Keratinocyte (primary cell): ENCODE results near the gene ARHGAP24.

Experiments used
- CTCF ChIP-seq, 3 experiments: IDR thresholded peaks in 1 of 3; conservative IDR thresholded peaks in 1 of 3; optimal IDR thresholded peaks in 1 of 3; 2 replicates in 2 of 3; 3 replicates in 1 of 3; pipeline versions ENCODE3 to v1.5.1; 2011; ENCODE audit warnings: low read length in 3 of 3, mild to moderate bottlenecking in 3 of 3, moderate library complexity in 2 of 3, control low read depth in 1 of 3, inconsistent platforms in 1 of 3; ENCODE audit not compliant: insufficient read depth in 2 of 3; ENCODE audit errors: extremely low read depth in 1 of 3
- EZH2 ChIP-seq: IDR thresholded peaks from one replicate; pipeline ENCODE4 v1.6.1; 2012; ENCODE audit warnings: inconsistent platforms, mild to moderate bottlenecking, low read length, moderate library complexity

GRCh38 chr4:85956293-85956945, 481.5 kb downstream of the ARHGAP24 start:
- TF ChIP-seq EZH2: no peak
- TF ChIP-seq CTCF (optimal IDR thresholded peaks at IDR 0.05 in 1 of 3, IDR thresholded peaks at IDR 0.05 in 1 of 3, conservative IDR thresholded peaks at IDR 0.05 in 1 of 3; ENCODE audit: extremely low read depth in 1 of 3, insufficient read depth in 2 of 3, low read length in 3 of 3): no peak
